GM23248 (cell line): ENCODE results near the gene HSD11B1L. TPM values are rescaled to one million over a fixed set of nuclear protein-coding genes. Genes with fewer than 3 reads are reported as not detected.
"Not testable (repeated sequence)": the region's sequence is repeated elsewhere in the genome, so short reads cannot be mapped to it uniquely, and the experiment has no call there.

Experiments used
- DNase-seq: peaks from one replicate; pipeline ENCODE4 v3.0.0-alpha.2; 2015
- H2AFZ ChIP-seq: fragments of 200-600 bp; sonication (generic); 2 replicates; pipeline ENCODE4 v1.6.1; 2016; ENCODE audit warnings: antibody characterized with exemption
- H3F3A ChIP-seq: fragments of 200-600 bp; sonication (generic); 2 replicates; pipeline ENCODE4 v1.6.1; 2016; ENCODE audit warnings: mild to moderate bottlenecking, antibody characterized with exemption, mixed run types; ENCODE audit not compliant: insufficient read depth
- H3K27ac ChIP-seq: fragments of 200-600 bp; sonication (generic); 2 replicates; pipeline ENCODE4 v1.5.1; 2016; ENCODE audit warnings: mild to moderate bottlenecking
- H3K27me3 ChIP-seq: fragments of 200-600 bp; sonication (generic); replicated peaks from 2 replicates; pipeline ENCODE4 v1.6.1; 2016; ENCODE audit warnings: mild to moderate bottlenecking; ENCODE audit not compliant: insufficient read depth
- H3K36me3 ChIP-seq: fragments of 200-600 bp; sonication (generic); 2 replicates; pipeline ENCODE4 v1.6.1; 2016; ENCODE audit warnings: low read depth, mild to moderate bottlenecking
- H3K4me1 ChIP-seq: fragments of 200-600 bp; sonication (generic); 2 replicates; pipeline ENCODE4 v1.6.1; 2016; ENCODE audit warnings: mild to moderate bottlenecking; ENCODE audit not compliant: insufficient read depth
- H3K4me2 ChIP-seq: fragments of 200-600 bp; sonication (generic); one replicate; pipeline ENCODE4 v1.6.1; 2016; ENCODE audit warnings: mild to moderate bottlenecking; ENCODE audit not compliant: unreplicated experiment
- H3K4me3 ChIP-seq: fragments of 200-600 bp; sonication (generic); 2 replicates; pipeline ENCODE4 v1.5.1; 2016; ENCODE audit warnings: mild to moderate bottlenecking
- H3K79me2 ChIP-seq: fragments of 200-600 bp; sonication (generic); 2 replicates; pipeline ENCODE4 v1.6.1; 2016; ENCODE audit warnings: mild to moderate bottlenecking; ENCODE audit not compliant: insufficient read depth
- H3K9ac ChIP-seq: fragments of 200-600 bp; sonication (generic); 2 replicates; pipeline ENCODE4 v1.6.1; 2016; ENCODE audit warnings: mild to moderate bottlenecking
- H3K9me2 ChIP-seq: fragments of 200-600 bp; sonication (generic); 2 replicates; pipeline ENCODE4 v1.6.1; 2016; ENCODE audit warnings: mixed run types, mild to moderate bottlenecking, moderate library complexity; ENCODE audit not compliant: insufficient read depth
- H3K9me3 ChIP-seq: fragments of 200-600 bp; sonication (generic); one replicate; pipeline ENCODE4 v1.6.1; 2017; ENCODE audit warnings: low read depth
- H4K20me1 ChIP-seq: fragments of 200-600 bp; sonication (generic); 2 replicates; pipeline ENCODE4 v1.6.0; 2016; ENCODE audit not compliant: insufficient read depth
- EZH2 ChIP-seq: fragments of 200-600 bp; sonication (generic); IDR thresholded peaks from 2 replicates; pipeline ENCODE4 v1.6.1; 2018; ENCODE audit warnings: antibody characterized with exemption, mild to moderate bottlenecking; ENCODE audit not compliant: insufficient read depth, poor library complexity, severe bottlenecking
- EZH2phosphoT487 ChIP-seq: fragments of 200-600 bp; sonication (generic); IDR thresholded peaks from 2 replicates; pipeline ENCODE4 v1.6.1; 2018; ENCODE audit warnings: antibody characterized with exemption, moderate library complexity, mild to moderate bottlenecking, low read depth; ENCODE audit not compliant: insufficient read depth
- WGBS, 2 experiments: methylation state at CpG; one replicate each; pipeline ENCODE4 v1.1.6; 2015 to 2017; ENCODE audit warnings: low lambda C conversion rate in 2 of 2, low coverage in 1 of 2; ENCODE audit errors: missing lambda C conversion rate in 2 of 2; 5-methylcytosine and 5-hydroxymethylcytosine counted together
- in situ Hi-C: fragments of 300-500 bp; cut with MboI; formaldehyde crosslinking; loops from 2 replicates; pipeline ENCODE4 v1.15.0; 2020
- polyA plus RNA-seq: library from polyadenylated mRNA; unstranded; fragments of >200 nt; fragmentation: Nextera tagmentation; extraction: Ambion mirVana; gene quantifications from 2 replicates; pipeline ENCODE4 v1.2.1, GENCODE V29; 2016
- total RNA-seq: library from RNA; depleted of rRNA; stranded (reverse); fragments of >200 nt; shearing (Covaris generic); gene quantifications from 2 replicates; pipeline ENCODE4 v1.2.3, GENCODE V29; 2014

The HSD11B1L gene
- total and polyA plus RNA-seq, 2 experiments from 2014 or later, result 10.9 to 30.7 TPM

DNA sequence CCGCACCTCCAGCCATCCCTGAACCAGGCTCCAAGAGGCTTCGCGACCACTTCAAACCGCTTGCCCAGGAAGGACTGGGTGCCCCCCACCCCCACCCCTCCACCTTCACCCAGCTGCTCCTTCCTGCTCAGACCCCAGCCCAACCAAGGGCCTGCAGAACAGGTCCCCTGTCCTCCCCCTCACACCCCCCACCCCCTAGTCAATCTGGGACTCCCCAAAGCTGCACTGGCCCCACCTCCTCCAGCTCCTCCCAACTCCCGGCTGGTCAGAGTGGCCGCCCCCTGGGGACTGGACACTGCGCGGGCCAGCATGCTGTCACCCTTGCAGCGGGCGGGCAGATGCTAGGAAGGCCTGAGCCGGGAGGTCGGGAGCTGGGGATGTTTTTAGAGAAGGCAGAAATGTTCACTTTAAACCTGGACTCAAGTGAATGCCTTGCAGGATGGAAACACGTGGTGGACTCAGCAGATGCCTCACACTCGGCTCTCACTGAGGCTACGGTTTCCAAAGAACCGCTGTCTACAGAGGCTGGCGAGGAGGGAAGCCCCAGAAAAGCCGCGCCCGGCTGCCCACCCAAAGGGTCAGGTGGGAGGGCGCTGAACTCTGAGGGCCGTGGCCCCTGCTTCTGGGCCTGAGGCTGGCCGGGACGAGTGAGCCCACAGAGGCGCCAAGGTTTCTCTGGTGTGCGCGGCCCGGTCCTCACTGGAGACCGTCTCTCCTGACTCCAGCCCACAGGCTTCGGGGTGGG is 17.2 kb downstream of the HSD11B1L start:
- no peak overlapping the region for H3K4me3 ChIP-seq
- no peak overlapping the region for H3K9ac ChIP-seq
- H2AFZ ChIP-seq, result no peak overlapping the region
- H3F3A ChIP-seq, result peaks cover 15% of the 10 kb centered on the region
- no peaks in the 10 kb centered on the region for H3K9me3 ChIP-seq
- DNase-seq, result no peak
- no peak overlapping the region for H3K4me2 ChIP-seq
- peaks cover 36% of the 10 kb centered on the region for H3K79me2 ChIP-seq
- H3K27ac ChIP-seq, result no peak overlapping the region
- no peaks in the 10 kb centered on the region for H3K27me3 ChIP-seq
- H3K4me1 ChIP-seq, result no peaks in the 10 kb centered on the region
- 79 to 89% methylated on average over 27 to 29 of the region's 30 CpGs for WGBS, 2 experiments
- no peaks in the 10 kb centered on the region for H3K9me2 ChIP-seq
- H3K36me3 ChIP-seq, result peaks cover 30% of the 10 kb centered on the region; the same call in 1 of the 2 replicates
- in situ Hi-C loops, result no loop called here
- peaks cover 4% of the 10 kb centered on the region; the same call in 1 of the 2 replicates for H4K20me1 ChIP-seq
- no peak for TF ChIP-seq EZH2
- TF ChIP-seq EZH2phosphoT487, result no peak

DNA sequence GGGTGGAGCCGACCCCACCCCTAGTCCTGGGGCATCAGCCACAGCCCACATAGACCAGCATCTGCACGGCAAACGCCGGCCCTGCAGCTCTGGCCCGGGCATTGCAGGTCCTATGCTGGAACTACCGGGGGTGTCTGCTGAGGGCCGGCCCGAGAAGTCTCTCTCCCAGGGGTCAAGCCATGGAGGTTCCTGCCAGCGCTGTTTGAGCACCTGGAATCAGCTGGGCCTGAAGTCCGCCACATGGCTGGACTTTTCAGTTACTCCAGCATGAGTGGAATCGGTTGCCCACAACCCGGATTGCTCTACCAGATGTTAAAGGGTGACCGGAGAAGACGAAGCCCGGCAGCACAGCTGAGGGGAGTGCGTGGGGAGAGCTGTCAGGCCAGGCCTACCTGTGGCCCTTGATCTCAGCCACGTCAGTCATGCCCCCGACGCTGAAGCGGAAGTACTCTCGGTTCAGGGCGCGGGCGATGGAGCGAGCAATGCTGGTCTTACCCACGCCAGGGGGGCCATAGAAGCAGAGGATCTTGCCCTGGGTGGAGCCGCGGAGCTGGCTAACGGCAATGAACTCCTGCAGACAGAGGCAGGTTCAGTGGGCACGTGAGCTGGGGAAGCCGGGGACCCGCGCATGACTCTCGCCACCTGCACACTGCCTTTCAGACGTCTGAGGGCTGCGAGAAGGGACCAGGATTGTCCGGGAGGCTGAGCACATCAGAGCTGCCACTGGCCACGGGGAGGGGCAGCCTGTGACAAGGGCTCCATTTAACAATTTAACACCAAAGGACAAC is 18.0 kb downstream of the HSD11B1L start:
- Histone ChIP-seq H3K79me2 (peaks cover 29% of the 10 kb centered on the region), H3K4me3 (no peak overlapping the region), H3K9ac (no peak overlapping the region), H3K9me2 (no peaks in the 10 kb centered on the region), H4K20me1 (no peaks in the 10 kb centered on the region), H3F3A (peaks cover 14% of the 10 kb centered on the region; the same call in 1 of the 2 replicates), H3K4me2 (no peak overlapping the region), H2AFZ (no peak overlapping the region), H3K4me1 (no peaks in the 10 kb centered on the region), H3K27me3 (no peaks in the 10 kb centered on the region), H3K9me3 (no peaks in the 10 kb centered on the region), H3K27ac (no peak overlapping the region), H3K36me3 (peaks cover 30% of the 10 kb centered on the region; the same call in 1 of the 2 replicates)
- in situ Hi-C loops, result no loop called here
- DNase-seq, result no peak
- no peak for TF ChIP-seq EZH2phosphoT487
- no peak for TF ChIP-seq EZH2
- WGBS, 2 experiments, result 89 to 90% methylated on average over 38 of the region's 38 CpGs

DNA sequence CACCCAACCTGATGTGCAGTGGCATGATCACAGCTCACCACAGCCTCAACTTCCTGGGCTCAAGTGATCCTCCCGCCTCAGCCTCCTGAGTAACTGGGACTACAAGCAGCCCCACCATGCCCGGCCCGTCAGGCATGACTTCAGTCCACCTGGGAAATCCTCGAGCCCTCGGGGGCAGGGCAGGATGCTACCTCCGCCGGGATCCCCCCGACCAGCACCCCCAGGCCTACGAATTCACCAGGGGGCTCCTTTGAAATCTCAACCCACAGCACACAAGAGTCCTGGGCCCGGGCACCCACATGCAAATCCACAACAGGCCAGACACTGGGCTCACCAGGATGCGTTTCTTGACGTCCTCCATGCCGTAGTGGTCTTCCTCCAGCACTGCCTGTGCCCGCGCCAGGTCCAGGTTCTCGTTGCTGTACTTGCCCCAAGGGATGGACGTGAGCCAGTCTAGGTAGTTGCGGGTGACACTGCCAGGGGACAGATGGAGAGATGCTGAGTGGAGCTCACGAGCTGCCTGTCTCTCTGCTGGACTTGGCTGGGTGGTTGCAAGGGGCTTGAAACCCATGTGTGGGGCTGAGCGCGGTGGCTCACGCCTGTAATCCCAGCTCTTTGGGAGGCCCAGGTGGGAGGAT is 19.7 kb downstream of the HSD11B1L start:
- H4K20me1 ChIP-seq, result no peaks in the 10 kb centered on the region
- H2AFZ ChIP-seq, result no peak overlapping the region
- H3K36me3 ChIP-seq, result peaks cover 30% of the 10 kb centered on the region; the same call in 1 of the 2 replicates

DNA sequence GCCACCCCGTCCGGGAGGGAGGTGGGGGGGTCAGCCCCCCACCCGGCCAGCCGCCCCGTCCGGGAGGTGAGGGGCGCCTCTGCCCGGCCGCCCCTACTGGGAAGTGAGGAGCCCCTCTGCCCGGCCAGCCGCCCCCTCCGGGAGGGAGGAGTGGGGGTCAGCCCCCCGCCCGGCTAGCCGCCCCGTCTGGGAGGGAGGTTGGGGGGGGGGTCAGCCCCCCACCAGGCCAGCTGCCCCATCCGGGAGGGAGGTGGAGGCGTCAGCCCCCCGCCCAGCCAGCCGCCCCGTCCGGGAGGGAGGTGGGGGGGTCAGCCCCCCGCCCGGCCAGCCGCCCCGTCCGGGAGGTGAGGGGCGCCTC is 21.2 kb downstream of the HSD11B1L start:
- H3K27me3 ChIP-seq, H4K20me1 ChIP-seq, H3K9me2 ChIP-seq, H3K4me1 ChIP-seq, DNase-seq, H3K27ac ChIP-seq, H3K9ac ChIP-seq, H3K9me3 ChIP-seq, H2AFZ ChIP-seq, H3K4me2 ChIP-seq, in situ Hi-C loops, H3K4me3 ChIP-seq: not testable (repeated sequence)
- Histone ChIP-seq H3K79me2 (peaks cover 11% of the 10 kb centered on the region; the same call in 1 of the 2 replicates), H3F3A (peaks cover 10% of the 10 kb centered on the region; the same call in 1 of the 2 replicates), H3K36me3 (peaks cover 29% of the 10 kb centered on the region; the same call in 1 of the 2 replicates)
- 91% methylated on average over 9 of the region's 28 CpGs; no CpG with 5 or more reads in 1 of the 2 experiments for WGBS, 2 experiments

More for the DNA sequence above, 19.7 kb downstream of the HSD11B1L start:
- Histone ChIP-seq H3K9me2 (no peaks in the 10 kb centered on the region), H3F3A (peaks cover 14% of the 10 kb centered on the region; the same call in 1 of the 2 replicates), H3K27ac (no peak overlapping the region), H3K27me3 (no peaks in the 10 kb centered on the region), H3K9ac (no peak overlapping the region), H3K79me2 (peaks cover 19% of the 10 kb centered on the region), H3K4me2 (no peak overlapping the region), H3K4me1 (no peaks in the 10 kb centered on the region), H3K4me3 (no peak overlapping the region), H3K9me3 (no peaks in the 10 kb centered on the region)
- WGBS, 2 experiments, result 96 to 97% methylated on average over 22 of the region's 22 CpGs
- DNase-seq, result no peak
- in situ Hi-C loops, result no loop called here
- TF ChIP-seq EZH2phosphoT487 (no peak), EZH2 (no peak)
